NCI-H526 treated with DMSO at 0.1 percent for 48 hours (cell line): Measurements from ENCODE around the gene DNMT3A.

Experiments used
- DNase-seq: peaks from one replicate; lab custom pipeline; 2025; lab: John Stamatoyannopoulos, UW

Gene DNMT3A

DNA sequence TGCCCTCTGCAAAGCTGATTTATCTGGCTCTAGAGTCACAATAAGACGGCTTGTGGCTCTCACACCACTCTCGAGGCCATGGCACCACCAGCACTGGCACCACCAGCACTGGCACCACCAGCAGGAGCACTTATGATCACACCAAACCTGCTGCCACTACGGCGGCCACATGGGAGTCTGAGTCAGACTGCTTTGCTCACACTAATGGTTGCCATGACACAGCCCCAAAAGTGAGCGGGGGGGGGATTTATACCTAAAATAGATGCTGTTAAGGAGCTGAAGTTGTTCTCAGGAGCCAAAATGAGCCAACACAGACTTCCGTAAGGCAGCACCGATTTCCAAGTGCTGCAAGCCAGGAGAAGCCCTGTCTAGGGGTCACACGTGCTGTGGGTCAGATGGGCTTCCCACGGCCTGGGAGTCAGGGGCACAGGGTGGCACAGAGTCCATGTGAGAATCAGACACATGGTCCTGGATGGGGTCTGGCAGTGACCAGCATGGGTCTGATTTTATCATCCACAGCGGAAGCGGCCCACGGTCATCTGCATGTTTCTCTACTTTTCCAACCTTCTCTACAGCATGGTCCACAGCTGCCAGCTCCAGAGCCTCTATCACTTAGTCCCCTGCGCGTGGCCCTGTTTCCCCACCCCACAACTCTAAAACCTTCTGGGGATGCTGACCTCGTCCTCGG lies 16.7 kb downstream of the DNMT3A start:
- DNase-seq, result no peak

DNA sequence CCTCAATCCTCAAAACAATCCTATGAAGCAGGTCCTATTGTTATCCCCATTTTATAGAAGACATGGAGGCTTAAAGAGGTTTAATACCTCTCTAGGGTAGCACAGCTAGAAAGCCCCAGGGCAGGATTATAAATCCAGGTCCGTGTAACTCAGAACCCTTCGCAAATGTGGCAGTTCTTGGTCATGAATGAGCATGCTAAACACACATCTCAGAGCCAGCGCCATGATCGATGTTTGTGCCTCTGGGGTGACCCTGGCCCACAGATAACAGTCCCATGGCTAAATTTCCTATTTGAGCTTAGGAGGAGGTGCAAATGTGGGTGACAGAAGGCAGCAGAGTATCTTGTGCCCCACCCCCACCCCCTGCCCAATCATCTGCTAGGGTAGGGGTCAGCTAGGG lies 17.5 kb downstream of the DNMT3A start:
- no peak for DNase-seq

DNA sequence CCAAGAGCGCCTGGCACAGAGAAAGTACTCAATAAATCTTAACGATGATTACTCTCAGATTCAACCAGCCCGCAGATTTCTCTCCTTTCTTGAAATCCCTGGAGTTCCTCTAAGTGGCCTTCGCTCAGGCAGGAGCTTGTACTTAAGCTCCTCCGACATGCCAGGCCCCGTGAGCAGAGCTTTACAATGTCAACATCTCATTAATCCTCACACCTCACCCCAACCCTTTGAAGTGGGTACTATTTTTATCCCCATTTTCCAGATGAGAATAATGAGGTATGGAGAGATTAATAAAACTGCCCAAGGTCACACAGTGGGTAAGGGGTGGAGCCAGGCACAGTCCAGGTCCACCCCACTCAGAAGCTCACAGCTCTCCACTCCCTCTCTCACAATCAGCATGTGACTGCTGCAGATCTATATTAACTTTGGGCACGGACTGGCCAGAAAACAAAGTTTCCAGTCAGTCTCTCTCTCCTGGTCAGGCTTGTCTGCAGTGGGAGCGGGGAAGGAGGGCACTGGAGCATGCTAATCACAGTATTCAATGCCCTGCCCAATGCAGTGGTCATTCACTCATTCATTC lies 18.0 kb downstream of the DNMT3A start:
- no peak for DNase-seq

DNA sequence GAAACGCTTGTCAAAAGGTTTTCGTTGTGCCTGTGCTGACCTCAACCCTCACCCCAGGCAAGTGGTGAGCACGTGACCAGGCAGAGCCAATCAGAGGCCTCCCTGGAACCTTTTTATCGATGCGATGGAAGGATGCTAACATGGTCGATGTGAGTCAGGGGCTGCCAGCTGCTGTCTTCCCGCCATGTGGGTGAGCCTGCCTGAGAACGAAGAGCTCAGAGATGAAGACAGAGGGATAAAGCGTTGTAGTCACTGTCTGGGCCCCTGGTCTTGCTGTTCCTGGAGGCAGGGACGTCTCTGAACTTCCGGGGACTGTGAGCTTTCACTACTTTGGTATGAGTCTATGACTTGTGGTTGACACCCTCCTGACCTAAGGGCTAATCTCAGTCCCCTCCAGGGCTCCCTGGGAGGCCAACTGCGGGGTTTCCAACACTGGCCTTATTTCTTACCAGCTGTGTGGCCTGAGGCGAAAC lies 18.6 kb downstream of the DNMT3A start:
- DNase-seq, result no peak

DNA sequence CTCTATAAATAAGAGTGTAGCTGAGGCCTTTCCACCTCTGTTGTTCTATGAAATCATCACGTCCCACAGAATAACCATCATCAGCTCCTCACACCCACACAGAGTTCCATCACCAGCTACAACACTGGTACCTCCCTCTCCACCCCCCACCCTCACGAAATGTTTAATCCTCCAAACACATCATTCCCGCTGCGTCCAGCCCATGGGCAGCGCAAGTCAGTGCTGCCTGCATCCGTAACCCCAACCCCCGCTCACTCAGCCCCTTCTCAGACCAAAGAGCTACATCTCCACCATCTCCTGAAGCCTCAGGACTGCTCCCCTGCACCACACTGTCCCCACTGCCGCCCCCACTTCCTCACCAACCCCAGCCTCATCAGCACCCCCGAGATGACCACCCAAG lies 19.4 kb downstream of the DNMT3A start:
- no peak for DNase-seq

DNA sequence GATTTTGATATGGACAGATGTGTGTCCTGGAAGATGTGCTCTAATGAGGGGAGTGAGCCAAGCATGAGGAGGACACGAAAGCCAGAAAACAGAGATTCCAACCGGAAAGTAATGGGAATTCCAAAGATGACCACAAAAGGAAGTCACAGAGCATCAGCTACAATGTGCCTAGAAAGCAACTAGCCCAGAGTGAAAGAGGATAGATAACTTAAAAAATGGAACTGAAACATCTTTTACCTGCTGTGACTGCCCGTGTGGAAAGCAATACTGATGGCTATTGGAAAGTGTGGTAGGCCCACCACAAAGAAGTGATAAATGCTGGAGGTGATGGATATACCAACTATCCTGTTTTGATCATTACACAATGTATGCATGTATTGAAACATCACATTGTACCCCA lies 21.6 kb downstream of the DNMT3A start:
- DNase-seq, result no peak

DNA sequence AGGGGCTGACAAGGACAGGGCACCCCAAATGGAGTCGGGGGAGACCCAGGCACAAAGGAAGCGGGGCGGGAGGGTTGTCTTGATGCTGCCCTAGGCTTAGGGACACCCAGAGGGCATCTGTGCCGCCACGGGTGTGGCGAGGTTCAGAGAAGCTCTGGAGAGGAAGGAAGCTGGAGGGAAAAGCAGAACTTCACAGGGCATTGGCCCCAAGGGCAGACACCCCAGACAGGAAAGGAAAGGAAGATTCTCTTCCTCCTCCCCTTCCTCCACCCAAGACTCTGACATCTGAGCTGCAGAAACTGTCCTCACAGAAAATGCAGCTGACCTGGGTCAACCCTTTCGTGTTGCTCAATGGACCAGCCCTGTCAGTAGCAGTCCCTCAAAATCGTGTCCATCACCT lies 25.6 kb downstream of the DNMT3A start:
- no peak for DNase-seq

DNA sequence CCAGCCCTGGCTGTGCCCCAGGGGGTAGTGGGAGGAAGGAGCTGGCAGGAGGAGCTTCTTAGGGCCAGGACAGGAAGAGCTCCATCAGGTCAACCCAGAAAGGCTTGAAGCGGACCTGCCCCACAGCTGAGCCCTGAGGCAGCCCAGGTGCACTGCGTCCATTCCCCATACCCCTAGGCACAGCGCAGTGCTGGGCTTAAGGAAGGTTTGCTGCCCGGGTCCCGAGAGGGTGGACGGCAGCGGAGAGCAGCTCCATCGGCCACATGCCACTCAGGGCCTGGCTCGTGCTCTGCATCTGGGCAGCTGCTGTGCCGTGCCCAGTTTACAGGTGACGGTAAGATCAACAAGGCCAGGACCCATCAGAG lies 26.4 kb downstream of the DNMT3A start:
- DNase-seq, result no peak

DNA sequence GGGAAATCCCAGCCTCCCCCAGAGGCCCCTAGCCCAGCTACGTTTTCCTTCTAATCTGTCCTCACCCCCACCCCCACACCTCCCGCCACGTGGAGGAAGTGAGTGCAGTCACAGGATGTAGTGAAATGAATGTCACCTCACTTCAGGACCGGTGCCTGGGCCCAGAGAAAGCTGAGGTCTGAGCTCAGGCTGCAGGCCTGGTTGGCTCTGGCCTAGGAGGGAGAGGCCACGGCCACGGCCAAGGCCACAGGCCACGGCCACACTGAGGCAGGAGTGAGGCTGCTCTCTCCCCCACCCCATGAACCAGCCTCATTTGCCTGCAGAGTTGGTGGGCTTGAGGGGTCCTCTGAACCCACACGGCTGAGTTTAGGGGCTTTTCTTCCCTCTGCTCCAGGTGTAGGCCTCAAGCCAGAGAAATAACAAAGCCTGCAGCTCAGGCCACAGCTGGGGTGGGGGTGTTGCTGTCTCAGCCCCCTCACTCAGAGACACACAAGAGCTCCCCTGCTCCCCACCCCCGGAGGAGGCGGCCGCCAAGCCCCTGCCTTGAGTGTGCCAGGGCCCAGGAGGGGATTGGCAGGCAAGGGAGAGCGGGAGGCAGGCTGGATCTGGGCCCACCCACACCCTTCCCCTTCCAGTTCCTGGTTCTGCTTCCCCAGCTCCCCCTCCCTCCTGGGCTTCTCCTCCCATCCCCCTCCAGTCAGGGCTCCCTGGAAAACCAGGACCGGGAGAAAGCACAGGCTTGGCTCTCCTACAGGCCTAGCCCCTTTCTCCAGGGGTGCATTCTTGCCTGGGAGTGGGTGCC lies 27.0 kb downstream of the DNMT3A start:
- DNase-seq, result no peak

DNA sequence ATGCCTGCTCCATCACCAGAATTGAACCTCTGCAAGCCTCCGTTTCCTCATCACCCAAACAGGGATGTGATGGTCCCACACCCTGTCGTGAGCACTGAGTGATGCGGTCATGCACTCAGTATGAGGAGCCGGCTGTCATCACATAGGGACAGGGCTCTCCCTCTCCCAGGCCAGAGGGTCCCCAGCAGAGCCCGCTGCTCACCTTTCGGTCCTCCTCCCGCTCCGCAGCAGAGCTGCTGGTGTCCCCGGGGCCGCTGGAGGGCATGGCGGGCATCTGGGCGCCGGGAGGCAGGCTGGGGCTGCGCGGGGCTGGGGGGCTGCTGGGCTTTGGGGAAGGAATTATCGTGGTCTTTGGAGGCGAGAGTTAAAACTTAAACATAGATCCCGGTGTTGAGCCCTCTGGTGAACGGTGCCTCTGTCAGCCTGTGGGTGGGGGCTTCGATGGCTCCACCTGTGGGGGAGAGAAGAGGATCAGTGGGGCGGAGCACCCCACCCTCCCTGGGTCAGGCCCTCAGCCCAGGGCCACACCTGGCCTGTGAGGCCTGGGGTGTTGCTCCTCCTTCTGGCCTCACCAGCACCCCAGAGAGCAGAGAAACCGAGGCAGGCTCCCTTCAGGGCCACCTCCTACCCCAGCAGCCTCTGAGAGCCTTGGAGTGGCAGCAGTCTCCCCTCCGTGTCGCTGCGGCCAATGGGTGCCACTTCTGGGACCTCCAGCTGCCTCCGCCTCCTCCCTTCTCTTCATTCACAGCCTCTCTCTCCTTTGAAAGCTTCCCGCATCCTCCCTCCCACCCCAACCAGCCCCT lies 27.8 kb downstream of the DNMT3A start:
- DNase-seq, result no peak

DNA sequence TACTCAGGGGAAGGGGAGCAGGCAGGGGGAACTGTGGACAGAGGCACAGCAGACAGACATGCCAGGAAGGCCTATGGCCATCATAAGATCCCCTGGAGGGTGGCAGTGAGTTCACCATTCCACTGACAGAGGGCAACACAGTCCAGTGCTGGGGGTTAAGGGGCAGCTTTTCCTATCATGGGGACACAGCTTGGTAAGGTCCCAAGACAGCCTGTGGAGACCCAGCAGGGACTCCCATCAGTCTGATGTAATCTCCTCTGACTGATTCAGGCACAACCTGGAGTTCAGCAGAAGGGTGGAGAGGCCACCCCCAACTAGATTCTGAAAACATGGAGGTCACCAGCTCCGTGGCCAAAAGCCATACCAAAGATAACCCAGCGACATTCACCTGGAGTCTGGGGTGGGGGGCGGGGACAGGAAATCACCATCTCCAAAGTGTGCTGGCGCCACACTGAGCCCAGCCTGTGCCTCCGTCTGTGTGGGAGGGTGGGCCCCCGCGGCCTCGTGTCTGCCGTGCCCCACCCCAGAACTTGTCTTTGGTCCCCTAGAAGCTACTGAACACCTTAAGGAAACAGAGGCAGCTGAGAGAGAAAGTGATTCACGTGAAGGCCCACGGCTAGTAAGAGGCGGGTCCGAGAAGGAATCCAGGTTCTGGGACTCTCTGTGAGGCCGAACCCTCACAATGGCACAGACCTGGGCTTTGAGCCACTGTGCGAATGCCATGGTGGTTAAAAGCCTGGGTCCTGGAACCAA lies 28.6 kb downstream of the DNMT3A start:
- DNase-seq, result no peak

DNA sequence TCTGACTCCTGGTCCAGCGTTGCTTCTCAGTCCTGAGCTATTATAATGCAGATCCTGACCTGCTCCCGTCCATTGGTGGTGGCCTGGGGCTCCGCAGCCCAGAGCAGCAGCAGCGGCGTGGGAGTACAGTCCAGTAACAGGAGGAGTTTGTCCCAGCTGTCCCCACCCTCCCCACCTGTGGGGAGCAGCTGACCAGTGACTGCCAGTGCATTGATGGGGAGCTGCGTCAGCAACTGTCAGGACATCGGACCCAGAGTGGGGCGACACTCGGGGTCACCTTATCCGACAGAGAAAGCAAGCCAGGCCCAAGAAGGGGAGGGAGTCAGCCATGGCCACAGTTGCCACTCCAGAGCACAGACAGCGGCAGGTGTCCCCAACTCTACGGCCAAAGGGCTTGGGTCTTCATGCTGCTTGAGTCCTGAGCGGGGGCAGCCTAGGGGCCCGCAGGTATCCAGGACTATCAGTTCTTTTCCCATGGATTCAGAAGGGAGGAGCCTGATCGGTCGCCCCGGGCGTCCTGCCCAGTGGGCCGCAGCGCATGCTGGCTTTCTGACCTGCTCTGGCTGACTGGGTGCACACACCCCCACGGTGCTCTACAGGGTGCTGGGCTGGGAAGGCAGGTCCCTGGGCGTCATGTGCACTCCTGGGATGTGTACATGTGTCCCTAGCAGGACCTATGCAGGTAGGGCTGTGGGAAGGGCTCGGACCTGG lies 29.7 kb downstream of the DNMT3A start:
- no peak for DNase-seq

DNA sequence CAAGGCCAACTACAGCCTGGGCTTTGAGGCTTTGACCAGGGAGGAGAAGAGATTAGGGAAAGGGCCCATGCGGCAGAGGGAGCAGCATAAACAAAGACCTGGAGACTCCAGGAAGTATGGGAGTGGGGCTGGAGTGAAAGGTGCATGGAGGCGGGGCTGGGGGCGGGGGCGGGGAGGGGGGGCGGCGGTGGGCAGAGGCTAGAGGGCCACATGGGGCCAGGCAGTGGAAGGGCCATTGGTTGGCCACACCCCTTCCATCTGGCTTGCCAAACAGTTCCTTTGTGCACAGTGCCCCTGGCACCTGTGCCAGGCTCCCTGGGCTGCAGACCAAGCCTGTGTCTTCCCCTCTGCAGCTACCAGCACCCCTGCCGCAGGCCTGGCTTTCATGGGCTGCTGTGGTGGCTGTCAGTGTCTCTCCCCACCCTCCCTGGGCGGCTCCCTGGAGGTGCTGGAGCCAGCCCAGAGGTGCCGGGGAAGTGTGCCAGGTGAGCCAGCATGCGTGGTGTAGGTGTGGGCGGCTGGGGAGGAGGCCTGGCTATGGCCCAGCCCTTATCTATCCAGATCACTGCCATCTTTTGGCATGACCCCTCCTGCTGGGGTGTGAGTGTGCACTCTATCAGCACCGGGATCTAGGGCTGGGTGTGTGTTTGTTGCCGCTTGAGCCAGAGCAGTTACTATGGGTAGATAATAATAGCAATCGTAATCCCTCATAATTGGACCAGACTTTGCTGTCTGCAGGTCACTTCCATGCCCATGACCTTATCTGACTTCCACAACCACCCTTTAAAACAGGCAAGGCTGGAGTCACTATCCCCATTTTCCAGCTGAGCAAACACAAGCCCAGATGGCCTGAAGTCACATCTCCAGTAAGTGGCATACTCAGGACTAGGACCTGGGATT lies 30.5 kb downstream of the DNMT3A start:
- DNase-seq, result peak; percentile 42

DNA sequence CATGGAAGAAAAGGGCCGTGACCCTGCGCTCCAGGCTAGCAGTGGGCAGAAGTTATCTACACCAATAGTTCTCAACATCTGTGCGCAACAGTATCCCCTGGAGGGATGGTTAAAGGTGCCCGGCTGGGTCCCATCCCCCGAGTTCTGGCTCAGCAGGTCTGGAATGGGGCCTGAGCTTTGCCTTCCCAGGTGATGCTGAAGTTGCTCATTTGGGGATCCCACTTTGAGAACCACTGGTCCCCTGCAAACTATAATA lies 31.1 kb downstream of the DNMT3A start:
- DNase-seq, result no peak

DNA sequence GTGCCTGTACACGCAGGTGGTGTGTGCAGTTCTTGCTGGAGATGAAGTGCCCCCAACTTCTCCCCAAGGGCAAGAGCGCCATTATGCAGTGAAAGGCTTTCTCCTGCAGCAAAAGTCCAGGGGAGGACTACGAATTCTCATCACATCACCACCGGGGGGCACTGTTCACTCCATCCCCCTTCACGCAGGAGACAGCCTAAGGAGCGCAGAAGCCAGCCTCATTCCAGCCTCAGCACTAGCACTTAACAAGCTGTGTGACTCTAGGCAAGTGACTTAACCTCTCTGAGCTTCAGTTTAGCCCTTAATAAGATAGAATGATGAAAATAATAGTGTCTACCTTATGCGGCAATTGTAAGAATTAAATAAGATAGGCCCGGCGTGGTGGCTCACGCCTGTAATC lies 32.3 kb downstream of the DNMT3A start:
- peak; percentile 38 for DNase-seq

DNA sequence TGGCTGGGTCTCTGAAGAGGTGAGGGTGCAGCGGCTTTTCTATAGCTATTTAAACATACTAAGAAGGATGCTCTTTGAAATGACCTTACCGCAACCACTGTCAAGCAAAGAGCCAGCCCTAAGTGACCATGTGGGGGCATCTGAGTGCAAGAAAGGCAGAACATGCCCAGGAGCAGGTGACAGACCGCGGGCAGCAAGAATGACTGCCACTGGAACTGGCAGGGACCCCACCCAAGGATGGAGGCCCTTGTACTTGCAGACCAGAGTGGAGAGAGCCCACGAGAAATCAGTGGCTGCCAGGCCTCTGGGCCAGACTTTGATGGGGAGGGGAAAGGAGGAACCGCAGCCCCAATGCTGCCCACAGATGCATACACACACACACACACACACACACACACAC lies 33.1 kb downstream of the DNMT3A start:
- no peak for DNase-seq

DNA sequence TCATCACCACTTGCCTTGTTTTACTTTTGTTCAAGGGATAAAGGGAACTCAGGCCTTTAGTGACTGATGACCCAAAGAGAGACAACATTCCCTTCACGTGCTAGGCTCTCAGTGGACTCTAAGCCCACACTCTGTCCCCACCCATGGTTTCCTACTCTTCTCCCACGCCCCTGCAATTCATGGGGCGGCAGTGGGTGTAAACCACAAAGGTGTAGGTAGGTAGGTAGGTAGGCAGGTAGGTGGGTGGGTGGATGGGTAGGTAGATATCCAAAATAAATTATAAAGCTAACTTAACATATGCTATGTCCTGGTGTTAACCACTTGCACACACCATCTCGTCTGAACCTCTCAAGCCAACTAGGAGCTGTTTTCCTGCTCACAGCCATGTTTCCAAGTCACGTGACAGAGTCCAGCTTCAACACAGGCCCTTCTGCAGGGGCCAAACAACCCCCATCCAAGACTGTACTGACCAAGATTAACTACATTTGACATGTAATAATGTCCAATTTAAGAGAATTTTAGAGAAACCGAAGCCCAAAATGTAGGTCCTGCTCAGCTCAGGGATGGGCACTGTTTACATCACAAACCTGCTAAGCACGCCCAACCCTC lies 33.7 kb downstream of the DNMT3A start:
- DNase-seq, result no peak

DNA sequence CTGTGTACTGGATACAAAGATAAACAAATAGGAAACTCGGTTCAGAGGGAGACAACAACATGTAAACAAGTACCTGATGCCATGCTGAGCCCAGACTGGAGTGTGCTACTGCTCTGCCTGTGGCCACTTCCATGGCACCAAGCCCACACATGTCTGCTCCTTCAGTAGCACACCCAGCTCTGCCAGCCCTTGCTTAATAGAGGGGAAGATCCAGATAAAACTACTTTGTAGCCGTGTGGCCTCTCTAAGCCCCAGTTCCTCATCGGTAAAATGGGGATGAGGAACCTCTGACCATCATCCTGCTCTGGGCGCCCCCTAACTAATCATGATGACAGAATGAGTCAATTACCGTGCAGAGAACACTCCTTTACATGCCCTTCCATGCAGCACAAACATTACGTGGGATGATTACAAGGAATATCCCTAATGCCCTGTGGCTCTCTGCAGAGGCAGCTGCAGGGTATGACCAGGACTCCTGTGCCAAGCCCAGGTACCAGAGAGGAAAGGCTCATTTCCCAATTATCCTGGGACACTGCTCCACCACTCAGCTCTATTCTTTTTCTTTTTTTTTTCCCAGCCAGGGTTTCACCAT lies 34.9 kb downstream of the DNMT3A start:
- DNase-seq, result no peak

DNA sequence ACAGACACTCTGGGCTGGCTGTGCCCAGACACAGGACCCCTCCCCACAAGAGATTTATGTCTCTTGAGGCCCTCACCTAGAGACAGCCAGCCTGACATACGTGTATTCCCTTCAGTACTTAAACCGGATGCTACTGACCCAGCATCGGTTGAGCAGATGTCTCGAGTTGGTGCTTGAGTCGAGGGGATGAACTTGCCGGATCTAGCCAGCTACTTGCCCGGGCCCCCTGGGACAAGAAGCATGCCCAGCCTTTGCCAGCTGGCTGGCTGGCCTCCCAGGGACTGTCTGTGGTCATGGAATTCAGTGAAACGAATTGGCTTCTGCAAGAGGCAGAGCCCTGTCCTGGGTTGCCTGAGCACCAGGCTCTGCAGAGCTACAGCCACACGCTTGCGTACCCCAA lies 36.0 kb downstream of the DNMT3A start:
- DNase-seq, result no peak
